Liver (tissue), 3 donors: ENCODE results near the gene GCNA.

Experiments
- EGR1 ChIP-seq, 2 donors: IDR thresholded peaks; 2 replicates each; pipeline ENCODE4 v1.6.1; 2016 to 2018; ENCODE audit warnings: antibody characterized with exemption in 2 of 2, low read depth in 2 of 2
- GABPA ChIP-seq, 2 donors: IDR thresholded peaks in 1 of 2; conservative IDR thresholded peaks in 1 of 2; 2 replicates each; pipeline ENCODE4 v1.6.1; 2016; ENCODE audit warnings: antibody characterized with exemption in 2 of 2, mild to moderate bottlenecking in 1 of 2, moderate library complexity in 1 of 2
- JUND ChIP-seq, 2 donors: IDR thresholded peaks; 2 replicates each; pipeline ENCODE4 v1.6.1; 2016; ENCODE audit warnings: antibody characterized with exemption in 2 of 2
- NR2F2 ChIP-seq: IDR thresholded peaks from 2 replicates; pipeline ENCODE4 v1.6.1; 2016; ENCODE audit warnings: antibody characterized with exemption
- RAD21 ChIP-seq, 2 donors: IDR thresholded peaks; 2 replicates each; pipeline ENCODE4 v1.6.1; 2016; ENCODE audit warnings: antibody characterized with exemption in 2 of 2, mild to moderate bottlenecking in 2 of 2
- RXRA ChIP-seq, 2 donors: IDR thresholded peaks; 2 replicates each; pipeline ENCODE4 v1.6.1; 2017 to 2018; ENCODE audit warnings: antibody characterized with exemption in 2 of 2, mild to moderate bottlenecking in 1 of 2
- TAF1 ChIP-seq: conservative IDR thresholded peaks from 2 replicates; pipeline ENCODE4 v1.6.1; 2016; ENCODE audit warnings: antibody characterized with exemption, mild to moderate bottlenecking
- TF ChIP-seq, protein P1 (sequence below): fragments of 150-350 bp; IDR thresholded peaks from 2 replicates; pipeline ENCODE4 v1.5.1; 2017; ENCODE audit warnings: improper control_type of control experiment, low read depth, low read length; ENCODE audit not compliant: missing input control
- TF ChIP-seq, protein P2 (sequence below): IDR thresholded peaks from 2 replicates; pipeline ENCODE4 v1.6.1; 2016; ENCODE audit warnings: antibody characterized with exemption
- TF ChIP-seq, protein P3 (sequence below): IDR thresholded peaks from 2 replicates; pipeline ENCODE4 v1.6.1; 2016; ENCODE audit warnings: antibody characterized with exemption, mild to moderate bottlenecking
- TF ChIP-seq, protein P4 (sequence below): IDR thresholded peaks from 2 replicates; pipeline ENCODE4 v1.6.1; 2016; ENCODE audit warnings: antibody characterized with exemption
- donor health status: healthy.
- donor health status: healthy.

DNA sequence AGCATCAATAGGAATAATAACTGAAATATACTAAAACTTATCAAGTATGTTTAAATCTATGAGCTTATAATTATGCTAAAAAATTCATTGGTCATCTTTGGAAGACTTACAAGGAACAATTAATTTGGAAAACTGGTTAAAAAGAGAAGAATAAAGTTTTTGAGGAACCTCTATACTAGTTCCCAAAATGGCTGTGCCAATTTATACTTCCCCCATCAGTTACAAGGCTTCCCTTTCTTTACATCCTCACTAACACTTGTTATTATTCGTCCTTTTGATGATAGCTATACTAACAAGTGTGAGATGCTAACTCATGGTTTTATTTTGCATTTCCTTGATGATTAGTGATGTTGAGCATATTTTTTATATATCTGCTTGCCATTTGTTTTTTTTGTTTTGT lies 28.3 kb upstream of the GCNA start:
- TF ChIP-seq, protein P1, sequence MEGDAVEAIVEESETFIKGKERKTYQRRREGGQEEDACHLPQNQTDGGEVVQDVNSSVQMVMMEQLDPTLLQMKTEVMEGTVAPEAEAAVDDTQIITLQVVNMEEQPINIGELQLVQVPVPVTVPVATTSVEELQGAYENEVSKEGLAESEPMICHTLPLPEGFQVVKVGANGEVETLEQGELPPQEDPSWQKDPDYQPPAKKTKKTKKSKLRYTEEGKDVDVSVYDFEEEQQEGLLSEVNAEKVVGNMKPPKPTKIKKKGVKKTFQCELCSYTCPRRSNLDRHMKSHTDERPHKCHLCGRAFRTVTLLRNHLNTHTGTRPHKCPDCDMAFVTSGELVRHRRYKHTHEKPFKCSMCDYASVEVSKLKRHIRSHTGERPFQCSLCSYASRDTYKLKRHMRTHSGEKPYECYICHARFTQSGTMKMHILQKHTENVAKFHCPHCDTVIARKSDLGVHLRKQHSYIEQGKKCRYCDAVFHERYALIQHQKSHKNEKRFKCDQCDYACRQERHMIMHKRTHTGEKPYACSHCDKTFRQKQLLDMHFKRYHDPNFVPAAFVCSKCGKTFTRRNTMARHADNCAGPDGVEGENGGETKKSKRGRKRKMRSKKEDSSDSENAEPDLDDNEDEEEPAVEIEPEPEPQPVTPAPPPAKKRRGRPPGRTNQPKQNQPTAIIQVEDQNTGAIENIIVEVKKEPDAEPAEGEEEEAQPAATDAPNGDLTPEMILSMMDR = no peak
- TF ChIP-seq JUND (IDR thresholded peaks at IDR 0.05) (no peak), RAD21 (IDR thresholded peaks at IDR 0.05) (no peak), EGR1 (IDR thresholded peaks at IDR 0.05; ENCODE audit: low read depth in 2 of 2) (no peak), RXRA (IDR thresholded peaks at IDR 0.05) (no peak), NR2F2 (no peak), TAF1 (no peak), GABPA (IDR thresholded peaks at IDR 0.05 in 1 of 2, conservative IDR thresholded peaks at IDR 0.05 in 1 of 2) (no peak)
- TF ChIP-seq, protein P2, sequence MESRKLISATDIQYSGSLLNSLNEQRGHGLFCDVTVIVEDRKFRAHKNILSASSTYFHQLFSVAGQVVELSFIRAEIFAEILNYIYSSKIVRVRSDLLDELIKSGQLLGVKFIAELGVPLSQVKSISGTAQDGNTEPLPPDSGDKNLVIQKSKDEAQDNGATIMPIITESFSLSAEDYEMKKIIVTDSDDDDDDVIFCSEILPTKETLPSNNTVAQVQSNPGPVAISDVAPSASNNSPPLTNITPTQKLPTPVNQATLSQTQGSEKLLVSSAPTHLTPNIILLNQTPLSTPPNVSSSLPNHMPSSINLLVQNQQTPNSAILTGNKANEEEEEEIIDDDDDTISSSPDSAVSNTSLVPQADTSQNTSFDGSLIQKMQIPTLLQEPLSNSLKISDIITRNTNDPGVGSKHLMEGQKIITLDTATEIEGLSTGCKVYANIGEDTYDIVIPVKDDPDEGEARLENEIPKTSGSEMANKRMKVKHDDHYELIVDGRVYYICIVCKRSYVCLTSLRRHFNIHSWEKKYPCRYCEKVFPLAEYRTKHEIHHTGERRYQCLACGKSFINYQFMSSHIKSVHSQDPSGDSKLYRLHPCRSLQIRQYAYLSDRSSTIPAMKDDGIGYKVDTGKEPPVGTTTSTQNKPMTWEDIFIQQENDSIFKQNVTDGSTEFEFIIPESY = no peak
- TF ChIP-seq, protein P3, sequence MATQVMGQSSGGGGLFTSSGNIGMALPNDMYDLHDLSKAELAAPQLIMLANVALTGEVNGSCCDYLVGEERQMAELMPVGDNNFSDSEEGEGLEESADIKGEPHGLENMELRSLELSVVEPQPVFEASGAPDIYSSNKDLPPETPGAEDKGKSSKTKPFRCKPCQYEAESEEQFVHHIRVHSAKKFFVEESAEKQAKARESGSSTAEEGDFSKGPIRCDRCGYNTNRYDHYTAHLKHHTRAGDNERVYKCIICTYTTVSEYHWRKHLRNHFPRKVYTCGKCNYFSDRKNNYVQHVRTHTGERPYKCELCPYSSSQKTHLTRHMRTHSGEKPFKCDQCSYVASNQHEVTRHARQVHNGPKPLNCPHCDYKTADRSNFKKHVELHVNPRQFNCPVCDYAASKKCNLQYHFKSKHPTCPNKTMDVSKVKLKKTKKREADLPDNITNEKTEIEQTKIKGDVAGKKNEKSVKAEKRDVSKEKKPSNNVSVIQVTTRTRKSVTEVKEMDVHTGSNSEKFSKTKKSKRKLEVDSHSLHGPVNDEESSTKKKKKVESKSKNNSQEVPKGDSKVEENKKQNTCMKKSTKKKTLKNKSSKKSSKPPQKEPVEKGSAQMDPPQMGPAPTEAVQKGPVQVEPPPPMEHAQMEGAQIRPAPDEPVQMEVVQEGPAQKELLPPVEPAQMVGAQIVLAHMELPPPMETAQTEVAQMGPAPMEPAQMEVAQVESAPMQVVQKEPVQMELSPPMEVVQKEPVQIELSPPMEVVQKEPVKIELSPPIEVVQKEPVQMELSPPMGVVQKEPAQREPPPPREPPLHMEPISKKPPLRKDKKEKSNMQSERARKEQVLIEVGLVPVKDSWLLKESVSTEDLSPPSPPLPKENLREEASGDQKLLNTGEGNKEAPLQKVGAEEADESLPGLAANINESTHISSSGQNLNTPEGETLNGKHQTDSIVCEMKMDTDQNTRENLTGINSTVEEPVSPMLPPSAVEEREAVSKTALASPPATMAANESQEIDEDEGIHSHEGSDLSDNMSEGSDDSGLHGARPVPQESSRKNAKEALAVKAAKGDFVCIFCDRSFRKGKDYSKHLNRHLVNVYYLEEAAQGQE = no peak
- TF ChIP-seq, protein P4, sequence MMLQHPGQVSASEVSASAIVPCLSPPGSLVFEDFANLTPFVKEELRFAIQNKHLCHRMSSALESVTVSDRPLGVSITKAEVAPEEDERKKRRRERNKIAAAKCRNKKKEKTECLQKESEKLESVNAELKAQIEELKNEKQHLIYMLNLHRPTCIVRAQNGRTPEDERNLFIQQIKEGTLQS = no peak
